CD14-positive monocyte (primary cell): ENCODE measurements around the gene CSAG1. TPM values are rescaled to one million over a fixed set of nuclear protein-coding genes. Genes with fewer than 3 reads are reported as not detected.
"Not testable (repeated sequence)": the region's sequence is repeated elsewhere in the genome, so short reads cannot be mapped to it uniquely, and the experiment has no call there.

Experiments used
- DNase-seq, 3 donors: peaks; one replicate each; pipeline ENCODE4 v3.0.0-alpha.2; 2011 to 2022
- H2AFZ ChIP-seq: 2 replicates; pipeline ENCODE4 v1.6.0; 2012; ENCODE audit warnings: mild to moderate bottlenecking, low read depth, low read length, inconsistent platforms; ENCODE audit not compliant: insufficient read depth, poor library complexity, severe bottlenecking
- H3K27ac ChIP-seq, 2 donors: 1 replicate in 1 of 2; 2 replicates in 1 of 2; pipeline ENCODE4 v1.5.1; 2012 to 2013; ENCODE audit warnings: low read length in 2 of 2, control low read depth in 1 of 2, inconsistent platforms in 1 of 2, low read depth in 1 of 2, mild to moderate bottlenecking in 1 of 2
- H3K27me3 ChIP-seq, 2 donors: one replicate each; pipeline versions ENCODE4 v1.6.0 to v1.6.1; 2011 to 2013; ENCODE audit warnings: low read length in 2 of 2; ENCODE audit not compliant: control insufficient read depth in 2 of 2, insufficient read depth in 2 of 2
- H3K36me3 ChIP-seq, 2 donors: replicated peaks in 1 of 2; 1 replicate in 1 of 2; 2 replicates in 1 of 2; pipeline versions ENCODE4 v1.5.1 to v1.6.1; 2012 to 2013; ENCODE audit warnings: low read length in 2 of 2, control low read depth in 1 of 2, inconsistent platforms in 1 of 2, mild to moderate bottlenecking in 1 of 2; ENCODE audit not compliant: insufficient read depth in 2 of 2, control insufficient read depth in 1 of 2
- H3K4me1 ChIP-seq, 2 donors: 1 replicate in 1 of 2; 2 replicates in 1 of 2; pipeline versions ENCODE4 v1.5.1 to v1.6.1; 2012 to 2013; ENCODE audit warnings: low read length in 2 of 2, control low read depth in 1 of 2, inconsistent platforms in 1 of 2, mild to moderate bottlenecking in 1 of 2, moderate library complexity in 1 of 2; ENCODE audit not compliant: insufficient read depth in 2 of 2, control insufficient read depth in 1 of 2
- H3K4me2 ChIP-seq: replicated peaks from 2 replicates; pipeline ENCODE3; 2012; ENCODE audit warnings: low read length, moderate library complexity, mild to moderate bottlenecking; ENCODE audit not compliant: poor library complexity, severe bottlenecking; ENCODE audit errors: extremely low read depth
- H3K4me3 ChIP-seq, 3 experiments: fragments of 200-600 bp in 1 of 3; sonication (generic) in 1 of 3; replicated peaks in 1 of 3; 1 replicate in 2 of 3; 2 replicates in 1 of 3; pipeline ENCODE4 v1.5.1; 2011 to 2013; ENCODE audit warnings: low read length in 3 of 3, mild to moderate bottlenecking in 3 of 3, control low read depth in 2 of 3, low read depth in 2 of 3, inconsistent platforms in 1 of 3, moderate library complexity in 1 of 3
- H3K79me2 ChIP-seq: 2 replicates; pipeline ENCODE4 v1.6.0; 2012; ENCODE audit warnings: mild to moderate bottlenecking, control low read depth, inconsistent platforms, low read length, moderate library complexity; ENCODE audit not compliant: insufficient read depth
- H3K9ac ChIP-seq: 2 replicates; pipeline ENCODE4 v1.6.0; 2017; ENCODE audit warnings: low read length, mild to moderate bottlenecking; ENCODE audit not compliant: insufficient read depth, poor library complexity, severe bottlenecking
- H3K9me3 ChIP-seq, 2 donors: replicated peaks in 1 of 2; 1 replicate in 1 of 2; 2 replicates in 1 of 2; pipeline versions ENCODE4 v1.5.1 to v1.6.1; 2012 to 2013; ENCODE audit warnings: low read length in 2 of 2, control low read depth in 1 of 2; ENCODE audit not compliant: control insufficient read depth in 1 of 2, insufficient read depth in 1 of 2
- H4K20me1 ChIP-seq: 2 replicates; pipeline ENCODE4 v1.6.0; 2012; ENCODE audit warnings: mild to moderate bottlenecking, low read length, control low read depth, moderate library complexity; ENCODE audit not compliant: insufficient read depth
- H3K27ac Mint-ChIP-seq, 7 donors: one replicate each; pipeline ENCODE4 v1.8.0; 2020; ENCODE audit warnings: mild to moderate bottlenecking in 7 of 7, mixed read lengths in 7 of 7, moderate library complexity in 6 of 7, inconsistent platforms in 2 of 7
- H3K27me3 Mint-ChIP-seq, 3 donors: one replicate each; pipeline ENCODE4 v1.8.0; 2021 to 2022; ENCODE audit warnings: low read depth in 3 of 3, mild to moderate bottlenecking in 3 of 3, mixed read lengths in 3 of 3, moderate library complexity in 3 of 3, inconsistent platforms in 1 of 3
- H3K36me3 Mint-ChIP-seq, 2 donors: one replicate each; pipeline ENCODE4 v1.8.0; 2020; ENCODE audit warnings: mixed read lengths in 2 of 2, inconsistent platforms in 1 of 2, mild to moderate bottlenecking in 1 of 2
- H3K4me1 Mint-ChIP-seq: one replicate; pipeline ENCODE4 v1.8.0; 2020; ENCODE audit warnings: mild to moderate bottlenecking, mixed read lengths
- H3K4me3 Mint-ChIP-seq, 2 donors: one replicate each; pipeline ENCODE4 v1.8.0; 2020; ENCODE audit warnings: mild to moderate bottlenecking in 2 of 2, mixed read lengths in 2 of 2, moderate library complexity in 1 of 2
- H3K9me3 Mint-ChIP-seq, 7 donors: one replicate each; pipeline ENCODE4 v1.8.0; 2020 to 2022; ENCODE audit warnings: mixed read lengths in 7 of 7, mild to moderate bottlenecking in 6 of 7, moderate library complexity in 6 of 7, inconsistent platforms in 2 of 7
- CTCF ChIP-seq: fragments of 200-600 bp; IDR thresholded peaks from one replicate; pipeline ENCODE4 v1.8.0; 2022; ENCODE audit warnings: antibody characterized with exemption, mild to moderate bottlenecking
- WGBS: methylation state at CpG from one replicate; pipeline ENCODE4 v1.1.5; 2013; ENCODE audit warnings: missing lambda C conversion rate; ENCODE audit not compliant: insufficient coverage; 5-methylcytosine and 5-hydroxymethylcytosine counted together
- intact Hi-C, 2 donors: fragments of 100-400 bp; cut with micrococcal nuclease; formaldehyde crosslinking; loops; one replicate each; pipeline versions ENCODE4 v1.15.0 to v1.15.1; 2023
- polyA minus RNA-seq: library from RNA; depleted of rRNA, polyadenylated mRNA; stranded (reverse); fragments of >200 nt; gene quantifications from 2 replicates; pipeline ENCODE4 v1.2.3, GENCODE V29; 2012
- polyA plus RNA-seq, 3 donors: library from polyadenylated mRNA; depleted of rRNA in 1 of 3; unstranded in 2 of 3; stranded (reverse) in 1 of 3; fragments of 300-500 nt in 2 of 3; fragments of >200 nt in 1 of 3; fragmentation: Illumina TruSeq in 2 of 3; gene quantifications; 1 replicate in 2 of 3; 2 replicates in 1 of 3; pipeline ENCODE4 v1.2.3, GENCODE V29; 2012 to 2021
- total RNA-seq, 12 experiments: library from RNA in 1 of 12; stranded (reverse) in 1 of 12; fragments of 120-200 nt in 1 of 12; gene quantifications; one replicate each; pipeline ENCODE4 v1.2.4 and lab custom pipeline; 2013 to 2026; ENCODE audit warnings: mixed read lengths in 6 of 12, inconsistent platforms in 1 of 12

The CSAG1 gene
- not detected for total RNA-seq (2013)
- polyA plus RNA-seq (not detected), polyA minus RNA-seq (not detected in 2 replicates), total RNA-seq (lab: John Stamatoyannopoulos, UW) (0 to 0.35 (median 0) reads per million in 11 experiments)

- no peak within 1 kb of the TSS for H3K4me3 Mint-ChIP-seq
- WGBS, result no CpG with 5 or more reads among the region's 21 CpGs
These were observed at the start of gene CSAG1, which contains the start of gene MAGEA12 for GRCh38 chrX:152733261-152733975. Gene CSAG1, minus strand, starts transcription at chrX:152733721. Its CDS starts 1,261 bp downstream, at chrX:152732460. Gene MAGEA12, plus strand, starts transcription at chrX:152733757. Its CDS starts 2,405 bp downstream, at chrX:152736162.

GRCh38 chrX:152769549-152770289 lies 36.2 kb upstream of the CSAG1 start, which contains the start of gene MAGEA6:
Gene MAGEA6, minus strand, starts transcription at chrX:152769689. Its CDS starts 2,039 bp downstream, at chrX:152767650.
- H3K79me2 ChIP-seq, H3K4me1 Mint-ChIP-seq, H3K9ac ChIP-seq, DNase-seq, H3K9me3 Mint-ChIP-seq, H3K27ac ChIP-seq, H3K4me3 ChIP-seq, H3K4me3 Mint-ChIP-seq, H3K4me2 ChIP-seq, H3K27me3 Mint-ChIP-seq, H3K27me3 ChIP-seq, H2AFZ ChIP-seq, H3K9me3 ChIP-seq, H3K4me1 ChIP-seq, H3K36me3 Mint-ChIP-seq, H4K20me1 ChIP-seq, intact Hi-C loops, H3K36me3 ChIP-seq, H3K27ac Mint-ChIP-seq: not testable (repeated sequence)
- no CpG with 5 or more reads among the region's 29 CpGs for WGBS

More at GRCh38 chrX:152733261-152733975, at the start of gene CSAG1, which contains the start of gene MAGEA12:
- Mint-ChIP-seq H3K27me3 (peaks cover 0 to 4% (median 2%) of the 10 kb centered on the region in 3 donors), H3K9me3 (peaks cover 0 to 15% (median 6%) of the 10 kb centered on the region in 7 donors), H3K27ac (peak within 1 kb of the TSS in 1 of 7 donors; percentile 20), H3K4me1 (no peaks in the 10 kb centered on the region), H3K36me3 (no peaks in the 10 kb centered on the region)
- Histone ChIP-seq H3K4me1 (no peaks in the 10 kb centered on the region), H3K27me3 (no peaks in the 10 kb centered on the region), H4K20me1 (no peaks in the 10 kb centered on the region), H3K9me3 (no peaks in the 10 kb centered on the region), H3K9ac (no peak within 1 kb of the TSS), H3K36me3 (no peaks in the 10 kb centered on the region), H3K79me2 (no peaks in the 10 kb centered on the region), H3K27ac (no peak within 1 kb of the TSS), H3K4me3 (no peak within 1 kb of the TSS), H3K4me2 (no peak within 1 kb of the TSS), H2AFZ (no peak within 1 kb of the TSS)
- DNase-seq, result no peak
- intact Hi-C loops, result no loop called here
- no peak for TF ChIP-seq CTCF

- H3K9ac ChIP-seq, H3K27ac Mint-ChIP-seq, H3K4me3 Mint-ChIP-seq, H3K9me3 ChIP-seq, DNase-seq, H3K4me1 Mint-ChIP-seq, H3K36me3 Mint-ChIP-seq, H3K36me3 ChIP-seq, H3K27ac ChIP-seq, H3K4me1 ChIP-seq, H3K27me3 Mint-ChIP-seq, H4K20me1 ChIP-seq, H3K4me2 ChIP-seq, H2AFZ ChIP-seq, H3K27me3 ChIP-seq, H3K79me2 ChIP-seq, H3K4me3 ChIP-seq, intact Hi-C loops, H3K9me3 Mint-ChIP-seq: not testable (repeated sequence)
- WGBS, result 75% methylated on average over 2 of the region's 9 CpGs
These were observed 33.0 kb upstream of the CSAG1 start for GRCh38 chrX:152766562-152766961.
